HCT116 (cell line): ENCODE data around the gene PKNOX2. TPM values are rescaled to one million over a fixed set of nuclear protein-coding genes. Genes with fewer than 3 reads are reported as not detected.

Source experiments
- ATAC-seq: fragments of 200-7000 bp; cut with Tn5 transposase; 2 replicates; pipeline ENCODE4 v1.9.1; 2020; ENCODE audit warnings: mild to moderate bottlenecking, moderate library complexity
- BruUV-seq: library from RNA; stranded (reverse); fragments of 400-500 nt; replicated peaks from 2 replicates; lab custom pipeline; 2021; lab: Mats Ljungman, UMichigan
- CTCF ChIA-PET: fragments of 300-600 bp; sonication (Branson Sonifier 250); formaldehyde crosslinking; loops from one replicate; lab custom pipeline; 2021; ENCODE audit warnings: antibody characterized with exemption; lab: Charles Lee
- POLR2A ChIA-PET: fragments of 300-600, 350-600 bp; sonication (Branson Sonifier 250); formaldehyde crosslinking; loops from one replicate; lab custom pipeline; 2021; ENCODE audit warnings: antibody characterized with exemption; lab: Charles Lee
- RAD21 ChIA-PET, 2 experiments: fragments of 300-600 bp; sonication (Branson Sonifier 250); formaldehyde crosslinking; loops; one replicate each; lab custom pipeline; 2023; ENCODE audit warnings: low total read pairs in 2 of 2; ENCODE audit not compliant: uncharacterized antibody in 2 of 2, unreplicated experiment in 2 of 2, low non-redundant PET in 1 of 2; lab: Charles Lee
- DNase-seq: peaks from one replicate; pipeline ENCODE4 v3.0.0-alpha.2; 2010; ENCODE audit warnings: low read depth, low spot score
- H2AFZ ChIP-seq: fragments of 200-600 bp; shearing (Covaris generic), sonication (generic); 2 replicates; pipeline ENCODE4 v1.6.1; 2017; ENCODE audit warnings: low read depth, mixed run types, mixed read lengths, antibody characterized with exemption, low read length; ENCODE audit not compliant: poor library complexity, severe bottlenecking
- H3K27ac ChIP-seq: 2 replicates; pipeline ENCODE4 v1.5.1; 2012; ENCODE audit warnings: low read depth, low read length
- H3K27me3 ChIP-seq: fragments of 200-600 bp; sonication (generic); 2 replicates; pipeline ENCODE4 v1.6.1; 2016; ENCODE audit warnings: mixed run types, low read length, mixed read lengths; ENCODE audit not compliant: insufficient read depth
- H3K36me3 ChIP-seq, 2 experiments: fragments of 200-500 bp in 1 of 2; fragments of 200-600 bp in 1 of 2; sonication (Bioruptor generic) in 1 of 2; sonication (generic) in 1 of 2; 2 replicates each; pipeline versions ENCODE4 v1.5.1 to v1.6.1; 2014 to 2016; ENCODE audit warnings: low read length in 2 of 2, inconsistent platforms in 1 of 2, mixed read lengths in 1 of 2, mixed run types in 1 of 2; ENCODE audit not compliant: insufficient read depth in 2 of 2, control insufficient read depth in 1 of 2
- H3K4me1 ChIP-seq, 2 experiments: fragments of 200-600 bp in 1 of 2; sonication (generic) in 1 of 2; 2 replicates each; pipeline versions ENCODE4 v1.5.1 to v1.6.1; 2012 to 2017; ENCODE audit warnings: low read length in 2 of 2, inconsistent platforms in 1 of 2, mild to moderate bottlenecking in 1 of 2, mixed read lengths in 1 of 2, mixed run types in 1 of 2, moderate library complexity in 1 of 2; ENCODE audit not compliant: insufficient read depth in 2 of 2, control insufficient read depth in 1 of 2
- H3K4me2 ChIP-seq: fragments of 200-600 bp; sonication (generic); 2 replicates; pipeline ENCODE4 v1.6.1; 2017; ENCODE audit warnings: mixed run types, low read length, mixed read lengths
- H3K4me3 ChIP-seq, 2 experiments: fragments of 200-600 bp in 1 of 2; sonication (generic) in 1 of 2; replicated peaks in 1 of 2; 2 replicates each; pipeline ENCODE4 v1.5.1; 2011 to 2016; ENCODE audit warnings: low read length in 2 of 2, control low read depth in 1 of 2, low read depth in 1 of 2, mild to moderate bottlenecking in 1 of 2, mixed read lengths in 1 of 2, mixed run types in 1 of 2
- H3K79me2 ChIP-seq: fragments of 200-600 bp; sonication (generic); 2 replicates; pipeline ENCODE4 v1.6.1; 2017; ENCODE audit warnings: mild to moderate bottlenecking, mixed run types, low read length, moderate library complexity, mixed read lengths; ENCODE audit not compliant: insufficient read depth
- H3K9ac ChIP-seq: fragments of 200-600 bp; sonication (generic); 2 replicates; pipeline ENCODE4 v1.6.1; 2016; ENCODE audit warnings: low read length, mixed read lengths
- H3K9me2 ChIP-seq: fragments of 200-600 bp; sonication (generic), shearing (Covaris generic); 2 replicates; pipeline ENCODE4 v1.6.1; 2017; ENCODE audit warnings: mixed run types, mild to moderate bottlenecking, moderate library complexity; ENCODE audit not compliant: insufficient read depth
- H3K9me3 ChIP-seq, 2 experiments: fragments of 200-500 bp in 1 of 2; fragments of 200-600 bp in 1 of 2; sonication (Bioruptor generic) in 1 of 2; sonication (generic) in 1 of 2; 2 replicates each; pipeline ENCODE4 v1.6.1; 2014 to 2017; ENCODE audit warnings: low read length in 2 of 2, mixed read lengths in 2 of 2, inconsistent platforms in 1 of 2, low read depth in 1 of 2, mild to moderate bottlenecking in 1 of 2, mixed run types in 1 of 2, moderate library complexity in 1 of 2; ENCODE audit not compliant: control insufficient read depth in 1 of 2, insufficient read depth in 1 of 2
- H4K20me1 ChIP-seq: fragments of 200-600 bp; sonication (generic), shearing (Covaris generic); 2 replicates; pipeline ENCODE4 v1.6.1; 2017; ENCODE audit warnings: mixed run types, mild to moderate bottlenecking, moderate library complexity; ENCODE audit not compliant: insufficient read depth
- CEBPB ChIP-seq: IDR thresholded peaks from 2 replicates; pipeline ENCODE4 v1.6.1; 2012; ENCODE audit warnings: low read depth
- CTCF ChIP-seq, 3 experiments: fragments of 200-600 bp in 1 of 3; sonication (generic) in 1 of 3; IDR thresholded peaks in 2 of 3; conservative IDR thresholded peaks in 1 of 3; 2 replicates each; pipeline ENCODE4 v1.5.1; 2012 to 2017; ENCODE audit warnings: low read depth in 2 of 3, low read length in 2 of 3, antibody characterized with exemption in 1 of 3, borderline replicate concordance in 1 of 3, control low read depth in 1 of 3, mild to moderate bottlenecking in 1 of 3, mixed read lengths in 1 of 3, mixed run types in 1 of 3, moderate library complexity in 1 of 3; ENCODE audit not compliant: insufficient read depth in 1 of 3
- EGR1 ChIP-seq: IDR thresholded peaks from 2 replicates; pipeline ENCODE4 v1.6.1; 2012; ENCODE audit warnings: low read depth
- EZH2 ChIP-seq: fragments of 200-600 bp; sonication (generic); IDR thresholded peaks from 2 replicates; pipeline ENCODE4 v1.6.1; 2017; ENCODE audit warnings: antibody characterized with exemption, mixed run types
- EZH2phosphoT487 ChIP-seq: fragments of 200-600 bp; IDR thresholded peaks from 2 replicates; pipeline ENCODE4 v1.6.1; 2018; ENCODE audit warnings: antibody characterized with exemption, borderline replicate concordance
- FOSL1 ChIP-seq: IDR thresholded peaks from 2 replicates; pipeline ENCODE4 v1.6.1; 2012; ENCODE audit warnings: low read depth
- JUND ChIP-seq: IDR thresholded peaks from 2 replicates; pipeline ENCODE4 v1.6.1; 2012
- MAX ChIP-seq: IDR thresholded peaks from 2 replicates; pipeline ENCODE4 v1.6.1; 2012
- POLR2A ChIP-seq: IDR thresholded peaks from 2 replicates; pipeline ENCODE4 v1.7.0; 2011; ENCODE audit warnings: borderline replicate concordance; ENCODE audit not compliant: insufficient read depth, insufficient read length; ENCODE audit errors: extremely low read depth
- POLR2AphosphoS5 ChIP-seq: IDR thresholded peaks from 2 replicates; pipeline ENCODE4 v1.6.1; 2011; ENCODE audit warnings: mild to moderate bottlenecking, low read depth, low read length, moderate library complexity
- RAD21 ChIP-seq: IDR thresholded peaks from 2 replicates; pipeline ENCODE4 v1.6.1; 2012; ENCODE audit warnings: low read depth, mild to moderate bottlenecking
- REST ChIP-seq: IDR thresholded peaks from 2 replicates; pipeline ENCODE4 v1.6.1; 2012; ENCODE audit warnings: low read depth
- SIN3A ChIP-seq: IDR thresholded peaks from 2 replicates; pipeline ENCODE4 v1.6.1; 2012; ENCODE audit warnings: low read depth
- TCF7L2 ChIP-seq: IDR thresholded peaks from 2 replicates; pipeline ENCODE4 v1.7.0; 2011; ENCODE audit warnings: borderline replicate concordance, inconsistent platforms; ENCODE audit not compliant: insufficient read depth, insufficient read length; ENCODE audit errors: extremely low read depth
- YY1 ChIP-seq: IDR thresholded peaks from 2 replicates; pipeline ENCODE4 v1.6.1; 2011; ENCODE audit warnings: low read length, low read depth, moderate library complexity, mild to moderate bottlenecking; ENCODE audit not compliant: insufficient replicate concordance; ENCODE audit errors: extremely low read depth
- ZBTB33 ChIP-seq: IDR thresholded peaks from 2 replicates; pipeline ENCODE4 v1.6.1; 2011; ENCODE audit warnings: mild to moderate bottlenecking, low read length, moderate library complexity; ENCODE audit not compliant: insufficient replicate concordance; ENCODE audit errors: extremely low read depth
- ZFX ChIP-seq: fragments of 450-650 bp; IDR thresholded peaks from 2 replicates; pipeline ENCODE4 v1.6.1; 2017
- ZNF274 ChIP-seq: fragments of 200-500 bp; sonication (Bioruptor generic); IDR thresholded peaks from 2 replicates; pipeline ENCODE4 v1.6.1; 2014; ENCODE audit warnings: mild to moderate bottlenecking, low read depth, low read length, inconsistent platforms
- intact Hi-C: fragments of 100-400 bp; cut with micrococcal nuclease; formaldehyde crosslinking; loops from 2 replicates; pipeline ENCODE4 v1.10.0; 2022
- total RNA-seq: library from RNA; stranded (reverse); gene quantifications from one replicate; pipeline ENCODE4 v1.2.1, GENCODE V29; 2021; ENCODE audit not compliant: unreplicated experiment

Gene PKNOX2
- total RNA-seq, 1 experiment from 2014 or later: 0.20 TPM

GRCh38 chr11:125404157-125404810 lies 239.7 kb downstream of the PKNOX2 start:
- no peaks in the 10 kb centered on the region for H3K9me2 ChIP-seq
- H4K20me1 ChIP-seq: no peaks in the 10 kb centered on the region
- DNase-seq: no peak
- no peak for TF ChIP-seq RAD21
- TF ChIP-seq MAX: no peak
- no peak for TF ChIP-seq CEBPB
- no peak for TF ChIP-seq JUND
- no peak for TF ChIP-seq YY1
- TF ChIP-seq CTCF (IDR thresholded peaks at IDR 0.05 in 2 of 3, conservative IDR thresholded peaks at IDR 0.05 in 1 of 3; ENCODE audit: borderline replicate concordance in 1 of 3, insufficient read depth in 1 of 3, low read depth in 2 of 3, low read length in 2 of 3): no peak
- no peak for TF ChIP-seq POLR2AphosphoS5
- no peak for TF ChIP-seq POLR2A
- TF ChIP-seq EGR1: no peak
- no peak for TF ChIP-seq TCF7L2
- no peak for TF ChIP-seq SIN3A
- TF ChIP-seq REST: no peak
- TF ChIP-seq EZH2: no peak
- TF ChIP-seq ZBTB33: no peak
- no peak for TF ChIP-seq EZH2phosphoT487
- TF ChIP-seq FOSL1: no peak
- no peak for TF ChIP-seq ZNF274
- TF ChIP-seq ZFX: no peak
- peaks cover 39% of the 10 kb centered on the region for H3K27me3 ChIP-seq
- no peak overlapping the region for H3K4me3 ChIP-seq
- ChIA-PET POLR2A (no interaction called here), RAD21 (no interaction called here), CTCF (interaction anchor here (1.0 to 1.9 kb wide), 5 partner anchors 18 to 528 kb away, joined by 3 to 8 read pairs (median 3); no protein-coding TSS in a partner anchor)
- H2AFZ ChIP-seq: peak overlapping the region; percentile 61
- BruUV-seq: no TSS peak
- ATAC-seq: peak; percentile 13; the same call in 1 of the 2 replicates
- peaks cover 0 to 9% of the 10 kb centered on the region in 2 experiments; a peak in 2 of 4 replicates for H3K4me1 ChIP-seq
- no peak overlapping the region for H3K27ac ChIP-seq
- H3K9ac ChIP-seq: no peak overlapping the region
- no peaks in the 10 kb centered on the region for H3K79me2 ChIP-seq
- peak overlapping the region; percentile 50 for H3K4me2 ChIP-seq
- intact Hi-C loops: loop anchor here (10.0 kb wide), 1 partner anchor 259 kb away; no protein-coding TSS in a partner anchor
- no peaks in the 10 kb centered on the region for H3K9me3 ChIP-seq
- no peaks in the 10 kb centered on the region for H3K36me3 ChIP-seq
